Left ventricle myocardium inferior (tissue), 1 donor: ENCODE data around the gene DDC. TPM values are rescaled to one million over a fixed set of nuclear protein-coding genes. Genes with fewer than 3 reads are reported as not detected.

ENCODE experiments used
- DNase-seq: peaks from one replicate; pipeline ENCODE4 v3.0.0-alpha.2; 2020
- H3K27ac ChIP-seq: fragments of 200-600 bp; replicated peaks from 2 replicates; pipeline ENCODE4 v1.8.0; 2021
- H3K27me3 ChIP-seq: fragments of 200-600 bp; 2 replicates; pipeline ENCODE4 v1.8.0; 2021; ENCODE audit warnings: low read depth
- H3K36me3 ChIP-seq: fragments of 200-600 bp; 2 replicates; pipeline ENCODE4 v1.8.0; 2021
- H3K4me1 ChIP-seq: fragments of 200-600 bp; 2 replicates; pipeline ENCODE4 v1.8.0; 2021
- H3K4me3 ChIP-seq: fragments of 200-600 bp; 2 replicates; pipeline ENCODE4 v1.8.0; 2021; ENCODE audit warnings: mild to moderate bottlenecking, moderate library complexity
- H3K9me3 ChIP-seq: fragments of 200-600 bp; replicated peaks from 2 replicates; pipeline ENCODE4 v1.8.0; 2021
- CTCF ChIP-seq: fragments of 200-600 bp; IDR thresholded peaks from 2 replicates; pipeline ENCODE4 v1.8.0; 2021; ENCODE audit warnings: antibody characterized with exemption, mild to moderate bottlenecking, borderline replicate concordance
- intact Hi-C: fragments of 100-400 bp; cut with micrococcal nuclease; formaldehyde crosslinking; loops from one replicate; pipeline ENCODE4 v1.11.0; 2022
- total RNA-seq: library from RNA; stranded (reverse); fragmentation: NEBNext Ultra II Directional; extraction: Animal tissue kit (Norgen Biotek cat#: 25700); gene quantifications from one replicate; pipeline ENCODE4 v1.2.1, GENCODE V29; 2021
- donor health status: DM: no; HTN: yes; CAD: no; lungs with severe emphysema.

DDC gene
- total RNA-seq, 1 donor from 2014 or later: not detected

DNA sequence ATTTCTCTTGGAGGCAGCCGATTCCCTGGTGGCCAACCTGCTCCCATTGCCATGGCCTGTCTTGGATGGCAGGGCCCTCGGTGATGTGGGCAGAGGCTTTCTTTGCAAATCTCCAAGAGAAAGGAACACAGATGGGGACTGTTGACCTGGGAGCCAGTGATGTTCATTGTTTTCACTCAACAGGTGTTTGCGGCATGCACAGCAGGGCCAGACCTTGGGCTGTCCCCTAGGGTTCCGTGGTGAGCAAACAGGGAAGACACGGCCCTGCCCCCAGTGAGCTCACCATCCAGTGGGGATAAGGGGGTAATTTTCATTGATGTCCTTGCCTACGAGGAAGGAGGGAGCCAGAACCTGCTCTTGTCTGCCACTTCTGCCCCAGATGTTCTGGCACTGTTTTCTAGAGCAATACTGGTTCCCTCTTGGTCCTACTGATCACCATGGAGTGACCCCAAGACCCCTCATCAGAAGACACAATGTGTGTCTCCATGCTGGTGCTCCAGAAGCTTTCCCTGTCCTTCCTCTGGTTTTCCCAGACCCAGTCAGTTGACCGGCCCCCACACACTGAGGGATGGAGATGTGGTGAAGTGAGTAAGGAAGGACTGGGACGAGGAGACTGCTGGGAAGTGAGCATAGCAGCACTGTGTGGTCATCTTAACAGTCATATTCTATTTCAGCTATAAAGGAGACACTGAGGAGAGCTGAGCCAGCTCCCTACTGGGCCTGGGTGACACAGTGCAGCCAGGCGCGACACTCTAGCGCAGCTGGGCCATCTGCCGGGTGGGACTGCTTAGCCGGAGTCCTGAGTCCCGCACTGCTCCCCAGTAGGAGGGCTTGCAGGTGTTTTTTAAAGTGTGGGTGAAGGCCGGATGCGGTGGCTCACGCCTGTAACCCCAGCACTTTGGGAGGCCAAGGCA lies 94.7 kb downstream of the DDC start:
- DNase-seq: no peak
- Histone ChIP-seq H3K9me3 (no peaks in the 10 kb centered on the region), H3K27ac (no peak overlapping the region), H3K36me3 (no peaks in the 10 kb centered on the region), H3K27me3 (peaks cover 11% of the 10 kb centered on the region), H3K4me1 (peaks cover 6% of the 10 kb centered on the region), H3K4me3 (no peak overlapping the region)
- intact Hi-C loops: loop anchor here (10.0 kb wide), 1 partner anchor 204 kb away; no protein-coding TSS in a partner anchor
- no peak for TF ChIP-seq CTCF

GRCh38 chr7:50469181-50469580 lies 96.0 kb downstream of the DDC start:
- Histone ChIP-seq H3K27me3 (peaks cover 6% of the 10 kb centered on the region), H3K27ac (no peak overlapping the region), H3K36me3 (no peaks in the 10 kb centered on the region), H3K4me1 (peaks cover 6% of the 10 kb centered on the region), H3K9me3 (no peaks in the 10 kb centered on the region), H3K4me3 (no peak overlapping the region)
- no peak for TF ChIP-seq CTCF
- intact Hi-C loops: loop anchor here (5.0 to 10.0 kb wide), 2 partner anchors 126 to 693 kb away; no protein-coding TSS in a partner anchor
- DNase-seq: no peak

- H3K27me3 ChIP-seq: peaks cover 6% of the 10 kb centered on the region
- H3K27ac ChIP-seq: no peak overlapping the region
- intact Hi-C loops: loop anchor here (5.0 to 10.0 kb wide), 2 partner anchors 127 to 694 kb away; no protein-coding TSS in a partner anchor
- H3K4me3 ChIP-seq: no peak overlapping the region
- no peaks in the 10 kb centered on the region for H3K36me3 ChIP-seq
- H3K4me1 ChIP-seq: peaks cover 6% of the 10 kb centered on the region
- peak; percentile 81 for DNase-seq
- no peaks in the 10 kb centered on the region for H3K9me3 ChIP-seq
- peak; percentile 95 for TF ChIP-seq CTCF
Measured at GRCh38 chr7:50467817-50468610, 97.2 kb downstream of the DDC start.

- no peak for TF ChIP-seq CTCF
- no peak for DNase-seq
- Histone ChIP-seq H3K36me3 (no peaks in the 10 kb centered on the region), H3K27me3 (peaks cover 6% of the 10 kb centered on the region), H3K4me1 (peaks cover 6% of the 10 kb centered on the region), H3K27ac (no peak overlapping the region), H3K9me3 (no peaks in the 10 kb centered on the region), H3K4me3 (no peak overlapping the region)
- intact Hi-C loops: loop anchor here (5.0 to 10.0 kb wide), 2 partner anchors 128 to 695 kb away; no protein-coding TSS in a partner anchor
Measured at GRCh38 chr7:50466815-50467585, 98.2 kb downstream of the DDC start.

DNA sequence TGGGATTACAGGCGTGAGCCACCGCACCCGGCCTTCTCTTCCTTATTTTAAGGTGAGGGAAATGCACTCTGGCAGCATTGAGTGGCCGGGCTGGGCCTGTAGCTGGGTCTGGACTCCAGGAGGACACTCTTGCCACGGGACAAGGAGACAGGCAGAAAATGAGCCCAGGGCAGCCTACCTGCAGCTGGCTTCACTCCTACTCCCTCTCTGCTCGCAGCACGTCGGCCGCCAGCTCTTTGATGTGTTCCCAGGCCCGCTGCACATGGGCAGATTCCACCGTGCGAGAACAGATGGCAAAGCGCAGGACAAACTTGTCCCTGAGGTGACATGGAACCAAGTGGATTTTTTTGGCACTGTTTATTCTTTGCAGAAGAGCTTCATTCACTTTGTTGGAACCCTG lies 102.2 kb downstream of the DDC start:
- Histone ChIP-seq H3K9me3 (no peaks in the 10 kb centered on the region), H3K36me3 (no peaks in the 10 kb centered on the region), H3K27ac (no peak overlapping the region), H3K27me3 (no peaks in the 10 kb centered on the region), H3K4me3 (no peak overlapping the region), H3K4me1 (peaks cover 4% of the 10 kb centered on the region)
- intact Hi-C loops: loop anchor here (10.0 kb wide), 1 partner anchor 132 kb away; no protein-coding TSS in a partner anchor
- DNase-seq: no peak
- TF ChIP-seq CTCF: no peak
